ENCODE data around the gene MEGF11. TPM values are rescaled to one million over a fixed set of nuclear protein-coding genes. Genes with fewer than 3 reads are reported as not detected.

MEGF11 gene
- total RNA-seq, 2 donors from 2014 or later = not detected

- Histone ChIP-seq H3K27ac (no peak overlapping the region), H3K9me3 (no peaks in the 10 kb centered on the region), H3K27me3 (no peaks in the 10 kb centered on the region), H3K36me3 (replicated peaks in 1 of 2; ENCODE audit: insufficient read depth in 1 of 2, low read depth in 2 of 2) (no peaks in the 10 kb centered on the region), H3K4me1 (peaks cover 7% of the 10 kb centered on the region), H3K4me3 (no peak overlapping the region)
- TF ChIP-seq POLR2A (IDR thresholded peaks at IDR 0.05) (no peak), CTCF (IDR thresholded peaks at IDR 0.05) (no peak)
- ATAC-seq (no peak), DNase-seq (no peak)
- intact Hi-C loops (cut with DNase I) = no loop called here
These were observed 190.4 kb downstream of the MEGF11 start for GRCh38 chr15:66063147-66063546.

- intact Hi-C loops (cut with DNase I) = no loop called here
- DNase-seq = no peak
- H3K27ac ChIP-seq = no peak overlapping the region
- H3K27me3 ChIP-seq = no peaks in the 10 kb centered on the region
- no peaks in the 10 kb centered on the region for H3K4me1 ChIP-seq
- no peaks in the 10 kb centered on the region for H3K36me3 ChIP-seq (replicated peaks in 1 of 2; ENCODE audit: insufficient read depth in 1 of 2, low read depth in 2 of 2)
- WGBS, 2 donors = 50 to 82% methylated on average over 7 of the region's 7 CpGs
- no peak overlapping the region for H3K4me3 ChIP-seq
- TF ChIP-seq CTCF (IDR thresholded peaks at IDR 0.05) (no peak), POLR2A (IDR thresholded peaks at IDR 0.05) (no peak)
- H3K9me3 ChIP-seq = no peaks in the 10 kb centered on the region
- no peak for ATAC-seq
These were observed 196.5 kb downstream of the MEGF11 start for GRCh38 chr15:66057089-66057488.

- ATAC-seq (no peak), DNase-seq (no peak)
- Histone ChIP-seq H3K27ac (no peak overlapping the region), H3K4me3 (no peak overlapping the region), H3K4me1 (no peaks in the 10 kb centered on the region), H3K27me3 (no peaks in the 10 kb centered on the region), H3K36me3 (replicated peaks in 1 of 2; ENCODE audit: insufficient read depth in 1 of 2, low read depth in 2 of 2) (no peaks in the 10 kb centered on the region), H3K9me3 (no peaks in the 10 kb centered on the region)
- WGBS, 2 donors = 97% methylated on average over 2 to 3 of the region's 3 CpGs
- TF ChIP-seq CTCF (IDR thresholded peaks at IDR 0.05) (no peak), POLR2A (IDR thresholded peaks at IDR 0.05) (no peak)
- intact Hi-C loops (cut with DNase I) = no loop called here
These were observed 199.6 kb downstream of the MEGF11 start for GRCh38 chr15:66053991-66054390.

- WGBS, 2 donors = 73 to 82% methylated on average over 7 of the region's 7 CpGs
- no peak for ATAC-seq
- H3K27me3 ChIP-seq = no peaks in the 10 kb centered on the region
These were observed 201.7 kb downstream of the MEGF11 start for GRCh38 chr15:66051833-66052232.

More at GRCh38 chr15:66051833-66052232, 201.7 kb downstream of the MEGF11 start:
- TF ChIP-seq POLR2A (IDR thresholded peaks at IDR 0.05) (no peak), CTCF (IDR thresholded peaks at IDR 0.05) (no peak)
- H3K4me3 ChIP-seq = no peak overlapping the region
- no peak overlapping the region for H3K27ac ChIP-seq
- H3K9me3 ChIP-seq = no peaks in the 10 kb centered on the region
- H3K4me1 ChIP-seq = no peaks in the 10 kb centered on the region
- intact Hi-C loops (cut with DNase I) = no loop called here
- DNase-seq = no peak
- no peaks in the 10 kb centered on the region for H3K36me3 ChIP-seq (replicated peaks in 1 of 2; ENCODE audit: insufficient read depth in 1 of 2, low read depth in 2 of 2)
